ENCODE data around the gene LILRA2.

LILRA2 gene

DNA sequence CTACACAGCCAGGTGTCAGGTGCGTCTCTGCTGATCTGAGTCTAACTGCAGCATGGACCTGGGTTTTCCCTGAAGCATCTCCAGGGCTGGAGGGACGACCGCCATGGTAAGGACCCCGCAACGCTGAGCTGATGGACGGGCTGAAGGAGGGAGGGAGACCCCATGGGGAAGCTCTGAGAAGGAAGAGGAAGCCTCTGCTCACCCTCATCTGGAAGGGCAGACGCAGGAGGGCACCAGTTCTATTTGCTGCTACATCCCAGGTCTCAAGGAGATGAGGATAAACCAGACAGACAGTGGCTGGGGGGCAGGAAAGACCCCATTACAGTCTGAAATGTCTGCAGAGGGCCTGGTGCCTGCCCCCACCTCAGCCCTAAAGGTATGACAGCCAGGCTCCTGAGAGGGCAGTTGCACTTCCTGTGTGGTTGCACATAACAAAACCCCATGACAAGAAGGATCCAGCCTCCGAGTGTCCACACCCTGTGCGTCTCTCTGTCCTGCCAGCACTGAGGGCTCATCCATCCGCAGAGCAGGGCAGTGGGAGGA, at the start of gene LILRA2:
TSS of gene LILRA2 (plus strand) at position 461 of the 543 bp plus-strand sequence. CDS start 89 bp downstream, outside the sequence.
- no peaks in the 10 kb centered on the region for H4K20me1 ChIP-seq (ENCODE audit: insufficient read depth)
- H3K79me2 ChIP-seq (ENCODE audit: insufficient read depth, low read depth) = no peaks in the 10 kb centered on the region
- no peaks in the 10 kb centered on the region for H3K36me3 ChIP-seq (ENCODE audit: insufficient read depth)
- H2AFZ ChIP-seq (ENCODE audit: low read depth) = no peak within 1 kb of the TSS
- no peak within 1 kb of the TSS for H3K27ac ChIP-seq
- no peak within 1 kb of the TSS for H3K4me3 ChIP-seq (IDR thresholded peaks at IDR 0.05; ENCODE audit: insufficient read depth, low read depth, low read length)
- TF ChIP-seq, protein P1, sequence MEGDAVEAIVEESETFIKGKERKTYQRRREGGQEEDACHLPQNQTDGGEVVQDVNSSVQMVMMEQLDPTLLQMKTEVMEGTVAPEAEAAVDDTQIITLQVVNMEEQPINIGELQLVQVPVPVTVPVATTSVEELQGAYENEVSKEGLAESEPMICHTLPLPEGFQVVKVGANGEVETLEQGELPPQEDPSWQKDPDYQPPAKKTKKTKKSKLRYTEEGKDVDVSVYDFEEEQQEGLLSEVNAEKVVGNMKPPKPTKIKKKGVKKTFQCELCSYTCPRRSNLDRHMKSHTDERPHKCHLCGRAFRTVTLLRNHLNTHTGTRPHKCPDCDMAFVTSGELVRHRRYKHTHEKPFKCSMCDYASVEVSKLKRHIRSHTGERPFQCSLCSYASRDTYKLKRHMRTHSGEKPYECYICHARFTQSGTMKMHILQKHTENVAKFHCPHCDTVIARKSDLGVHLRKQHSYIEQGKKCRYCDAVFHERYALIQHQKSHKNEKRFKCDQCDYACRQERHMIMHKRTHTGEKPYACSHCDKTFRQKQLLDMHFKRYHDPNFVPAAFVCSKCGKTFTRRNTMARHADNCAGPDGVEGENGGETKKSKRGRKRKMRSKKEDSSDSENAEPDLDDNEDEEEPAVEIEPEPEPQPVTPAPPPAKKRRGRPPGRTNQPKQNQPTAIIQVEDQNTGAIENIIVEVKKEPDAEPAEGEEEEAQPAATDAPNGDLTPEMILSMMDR (conservative IDR thresholded peaks at IDR 0.05; ENCODE audit: low read depth, low read length) = no peak
- H3K4me2 ChIP-seq = no peak within 1 kb of the TSS
- H3K9ac ChIP-seq = no peak within 1 kb of the TSS
- peaks cover 9% of the 10 kb centered on the region; the same call in 1 of the 2 replicates for H3K27me3 ChIP-seq (ENCODE audit: insufficient read depth, low read depth)
- no peaks in the 10 kb centered on the region for H3K4me1 ChIP-seq (ENCODE audit: low read depth, poor library complexity, severe bottlenecking)

- H3K36me3 ChIP-seq (ENCODE audit: insufficient read depth) = no peaks in the 10 kb centered on the region
- peaks cover under 1% of the 10 kb centered on the region; the same call in 1 of the 2 replicates for H3K27me3 ChIP-seq (ENCODE audit: insufficient read depth, low read depth)
- H3K4me3 ChIP-seq (IDR thresholded peaks at IDR 0.05; ENCODE audit: insufficient read depth, low read depth, low read length) = no peak overlapping the region
- no peaks in the 10 kb centered on the region for H3K79me2 ChIP-seq (ENCODE audit: insufficient read depth, low read depth)
- H3K4me2 ChIP-seq = no peak overlapping the region
- H3K9ac ChIP-seq = no peak overlapping the region
- no peaks in the 10 kb centered on the region for H4K20me1 ChIP-seq (ENCODE audit: insufficient read depth)
- H3K27ac ChIP-seq = no peak overlapping the region
- H3K4me1 ChIP-seq (ENCODE audit: low read depth, poor library complexity, severe bottlenecking) = no peaks in the 10 kb centered on the region
- TF ChIP-seq, protein P1 (conservative IDR thresholded peaks at IDR 0.05; ENCODE audit: low read depth, low read length) = no peak
- no peak overlapping the region for H2AFZ ChIP-seq (ENCODE audit: low read depth)
These were observed 48.0 kb upstream of the LILRA2 start for GRCh38 chr19:54525636-54526035.

- Histone ChIP-seq H3K4me1 (ENCODE audit: low read depth, poor library complexity, severe bottlenecking) (no peaks in the 10 kb centered on the region), H3K27ac (no peak overlapping the region), H3K4me2 (no peak overlapping the region), H3K27me3 (ENCODE audit: insufficient read depth, low read depth) (peaks cover 8% of the 10 kb centered on the region; the same call in 1 of the 2 replicates), H3K4me3 (IDR thresholded peaks at IDR 0.05; ENCODE audit: insufficient read depth, low read depth, low read length) (no peak overlapping the region), H2AFZ (ENCODE audit: low read depth) (no peak overlapping the region), H3K79me2 (ENCODE audit: insufficient read depth, low read depth) (no peaks in the 10 kb centered on the region), H3K36me3 (ENCODE audit: insufficient read depth) (no peaks in the 10 kb centered on the region), H4K20me1 (ENCODE audit: insufficient read depth) (no peaks in the 10 kb centered on the region), H3K9ac (no peak overlapping the region)
- TF ChIP-seq, protein P1 (conservative IDR thresholded peaks at IDR 0.05; ENCODE audit: low read depth, low read length) = no peak
These were observed 46.6 kb upstream of the LILRA2 start for GRCh38 chr19:54526972-54527371.

GRCh38 chr19:54530866-54531265, 42.7 kb upstream of the LILRA2 start:
- Histone ChIP-seq H3K4me2 (no peak overlapping the region), H2AFZ (ENCODE audit: low read depth) (no peak overlapping the region), H3K9ac (no peak overlapping the region), H3K27me3 (ENCODE audit: insufficient read depth, low read depth) (peaks cover 15% of the 10 kb centered on the region; the same call in 1 of the 2 replicates), H3K4me1 (ENCODE audit: low read depth, poor library complexity, severe bottlenecking) (no peaks in the 10 kb centered on the region), H3K36me3 (ENCODE audit: insufficient read depth) (no peaks in the 10 kb centered on the region), H3K79me2 (ENCODE audit: insufficient read depth, low read depth) (no peaks in the 10 kb centered on the region), H3K27ac (no peak overlapping the region), H4K20me1 (ENCODE audit: insufficient read depth) (no peaks in the 10 kb centered on the region), H3K4me3 (IDR thresholded peaks at IDR 0.05; ENCODE audit: insufficient read depth, low read depth, low read length) (no peak overlapping the region)
- TF ChIP-seq, protein P1 (conservative IDR thresholded peaks at IDR 0.05; ENCODE audit: low read depth, low read length) = no peak
